OCI-LY1 (cell line): ENCODE results near the gene JUP.

Experiments used
- CTCF ChIP-seq: fragments of 200-600 bp; sonication (generic), shearing (Covaris generic); IDR thresholded peaks from 2 replicates; pipeline ENCODE4 v1.5.1; 2017; ENCODE audit warnings: mild to moderate bottlenecking, antibody characterized with exemption, low read length, moderate library complexity, mixed read lengths
- EZH2 ChIP-seq: fragments of 200-600 bp; sonication (generic), shearing (Covaris generic); IDR thresholded peaks from 2 replicates; pipeline ENCODE4 v1.8.0; 2017; ENCODE audit warnings: borderline replicate concordance, mixed run types, mild to moderate bottlenecking, antibody characterized with exemption, low read length, moderate library complexity, mixed read lengths

GRCh38 chr17:41801374-41802271 is 15.1 kb upstream of the JUP start:
- TF ChIP-seq CTCF, result peak; percentile 97
- TF ChIP-seq EZH2, result no peak
